BJ (cell line): ENCODE data around the gene ZNF275. TPM values are rescaled to one million over a fixed set of nuclear protein-coding genes. Genes with fewer than 3 reads are reported as not detected.

Experiments
- CTCF ChIA-PET: fragments of 350-600 bp; formaldehyde crosslinking; extraction: SDS; loops from one replicate; lab custom pipeline; 2021; ENCODE audit warnings: antibody characterized with exemption, inconsistent platforms; lab: Yijun Ruan, JAX
- POLR2A ChIA-PET: fragments of 300-600 bp; sonication (Branson Sonifier 250); formaldehyde crosslinking; extraction: SDS; loops from one replicate; lab custom pipeline; 2021; ENCODE audit warnings: antibody characterized with exemption; lab: Charles Lee
- DNase-seq: peaks from one replicate; pipeline ENCODE4 v3.0.0-alpha.2; 2011; ENCODE audit warnings: low read depth
- H3K27me3 ChIP-seq: 2 replicates; pipeline ENCODE4 v1.6.0; 2011; ENCODE audit warnings: low read length; ENCODE audit not compliant: control insufficient read depth, insufficient read depth
- H3K36me3 ChIP-seq: 2 replicates; pipeline ENCODE4 v1.5.1; 2011; ENCODE audit warnings: low read length; ENCODE audit not compliant: control insufficient read depth, insufficient read depth
- H3K4me3 ChIP-seq: 2 replicates; pipeline ENCODE4 v1.5.1; 2011; ENCODE audit warnings: low read depth, mild to moderate bottlenecking, control low read depth, low read length
- polyA plus RNA-seq: library from polyadenylated mRNA; depleted of rRNA; stranded (reverse); fragments of >200 nt; gene quantifications from 2 replicates; pipeline ENCODE4 v1.2.3, GENCODE V29; 2011
- TF ChIP-seq, protein P1 (sequence below): IDR thresholded peaks from 2 replicates; pipeline ENCODE4 v1.5.1; 2011; ENCODE audit warnings: low read depth, mild to moderate bottlenecking, control low read depth, inconsistent platforms, low read length, moderate library complexity; ENCODE audit not compliant: insufficient read depth

Gene ZNF275
- polyA plus RNA-seq, 1 experiment = 12.0 TPM

DNA sequence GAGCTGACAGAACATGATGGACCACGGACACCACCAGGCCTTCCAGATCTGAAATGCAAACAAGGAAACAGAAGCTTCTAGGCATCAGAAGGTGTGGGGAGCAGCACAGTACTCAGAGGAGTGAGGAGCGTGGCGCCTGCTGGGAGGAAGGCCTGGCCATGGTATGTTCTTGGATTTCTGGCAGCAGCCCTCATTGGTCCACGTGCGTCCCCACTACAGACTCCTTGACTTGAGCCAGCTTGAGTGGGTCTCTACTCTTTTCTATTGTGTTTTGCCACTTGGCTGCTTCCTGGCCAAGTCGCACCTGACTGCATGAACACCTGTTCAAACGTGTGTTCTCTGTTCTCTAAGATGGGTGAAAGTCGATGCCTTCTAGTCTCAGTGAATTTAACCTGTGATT, 18.0 kb downstream of the ZNF275 start:
- H3K4me3 ChIP-seq = no peak overlapping the region
- DNase-seq = no peak
- TF ChIP-seq, protein P1, sequence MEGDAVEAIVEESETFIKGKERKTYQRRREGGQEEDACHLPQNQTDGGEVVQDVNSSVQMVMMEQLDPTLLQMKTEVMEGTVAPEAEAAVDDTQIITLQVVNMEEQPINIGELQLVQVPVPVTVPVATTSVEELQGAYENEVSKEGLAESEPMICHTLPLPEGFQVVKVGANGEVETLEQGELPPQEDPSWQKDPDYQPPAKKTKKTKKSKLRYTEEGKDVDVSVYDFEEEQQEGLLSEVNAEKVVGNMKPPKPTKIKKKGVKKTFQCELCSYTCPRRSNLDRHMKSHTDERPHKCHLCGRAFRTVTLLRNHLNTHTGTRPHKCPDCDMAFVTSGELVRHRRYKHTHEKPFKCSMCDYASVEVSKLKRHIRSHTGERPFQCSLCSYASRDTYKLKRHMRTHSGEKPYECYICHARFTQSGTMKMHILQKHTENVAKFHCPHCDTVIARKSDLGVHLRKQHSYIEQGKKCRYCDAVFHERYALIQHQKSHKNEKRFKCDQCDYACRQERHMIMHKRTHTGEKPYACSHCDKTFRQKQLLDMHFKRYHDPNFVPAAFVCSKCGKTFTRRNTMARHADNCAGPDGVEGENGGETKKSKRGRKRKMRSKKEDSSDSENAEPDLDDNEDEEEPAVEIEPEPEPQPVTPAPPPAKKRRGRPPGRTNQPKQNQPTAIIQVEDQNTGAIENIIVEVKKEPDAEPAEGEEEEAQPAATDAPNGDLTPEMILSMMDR = no peak
- CTCF ChIA-PET = no interaction called here
- H3K36me3 ChIP-seq = peaks cover 7% of the 10 kb centered on the region
- POLR2A ChIA-PET = no interaction called here
- H3K27me3 ChIP-seq = no peaks in the 10 kb centered on the region

DNA sequence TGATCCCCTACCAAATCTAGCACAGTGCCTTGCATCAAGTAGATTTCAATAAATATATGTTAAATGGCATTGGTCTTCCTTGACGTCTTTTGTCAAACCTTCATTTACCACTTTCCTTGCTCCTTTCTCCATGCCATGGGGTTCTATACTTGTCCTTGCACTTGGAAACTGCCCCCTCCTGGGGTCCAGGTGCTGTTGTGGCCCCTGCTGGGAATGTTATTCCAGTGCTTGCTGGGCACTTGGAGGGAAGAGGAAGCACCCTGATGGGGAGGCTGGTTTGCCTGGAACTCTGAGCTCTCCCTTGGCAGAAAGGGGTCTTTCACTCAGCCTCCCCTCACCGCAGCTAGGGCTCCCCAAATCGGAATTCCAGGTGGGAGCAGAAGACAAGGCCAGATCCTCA, 18.9 kb downstream of the ZNF275 start:
- no peak overlapping the region for H3K4me3 ChIP-seq
- CTCF ChIA-PET = no interaction called here
- no peaks in the 10 kb centered on the region for H3K27me3 ChIP-seq
- DNase-seq = no peak
- TF ChIP-seq, protein P1 = no peak
- POLR2A ChIA-PET = no interaction called here
- H3K36me3 ChIP-seq = peaks cover 1% of the 10 kb centered on the region; the same call in 1 of the 2 replicates

GRCh38 chrX:153353416-153353815, 19.5 kb downstream of the ZNF275 start:
- TF ChIP-seq, protein P1 = no peak
- ChIA-PET CTCF (no interaction called here), POLR2A (no interaction called here)
- DNase-seq = no peak
- peaks cover 1% of the 10 kb centered on the region; the same call in 1 of the 2 replicates for H3K36me3 ChIP-seq
- no peaks in the 10 kb centered on the region for H3K27me3 ChIP-seq
- no peak overlapping the region for H3K4me3 ChIP-seq

DNA sequence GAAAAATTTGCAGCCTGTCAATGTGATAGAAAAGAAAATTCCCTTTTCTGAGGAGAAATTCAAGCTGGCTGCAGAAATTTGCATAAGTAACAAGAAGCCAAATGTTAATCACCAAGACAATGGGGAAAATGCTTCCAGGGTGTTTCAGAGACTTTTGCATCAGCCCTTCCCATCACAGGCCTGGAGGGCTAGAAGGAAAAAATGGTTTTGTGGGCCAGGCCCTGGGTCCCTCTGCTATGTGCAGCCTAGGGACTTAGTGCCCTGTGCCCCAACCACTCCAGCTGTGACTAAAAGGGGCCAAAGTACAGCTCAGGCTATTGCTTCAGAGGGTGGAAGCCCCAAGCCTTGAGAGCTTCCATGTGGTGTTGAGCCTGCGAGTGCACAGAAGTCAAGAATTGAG, 23.9 kb downstream of the ZNF275 start:
- no peaks in the 10 kb centered on the region; the same call in 1 of the 2 replicates for H3K27me3 ChIP-seq
- TF ChIP-seq, protein P1 = no peak
- POLR2A ChIA-PET = no interaction called here
- H3K36me3 ChIP-seq = no peaks in the 10 kb centered on the region
- DNase-seq = no peak
- no peak overlapping the region for H3K4me3 ChIP-seq
- CTCF ChIA-PET = no interaction called here

GRCh38 chrX:153361781-153362397, 27.9 kb downstream of the ZNF275 start:
- ChIA-PET POLR2A (no interaction called here), CTCF (no interaction called here)
- TF ChIP-seq, protein P1 = no peak
- H3K4me3 ChIP-seq = no peak overlapping the region
- H3K27me3 ChIP-seq = no peaks in the 10 kb centered on the region; the same call in 1 of the 2 replicates
- no peak for DNase-seq
- H3K36me3 ChIP-seq = no peaks in the 10 kb centered on the region
